GM10248 (cell line): ENCODE data around the gene ABLIM1.

ENCODE experiments used
- CTCF ChIA-PET: fragments of 300-600 bp; sonication (Branson Sonifier 250); formaldehyde crosslinking; extraction: SDS; loops from one replicate; lab custom pipeline; 2021; ENCODE audit warnings: antibody characterized with exemption; lab: Yijun Ruan, JAX
- POLR2A ChIA-PET: fragments of 350-650 bp; sonication (Branson Sonifier 250); formaldehyde crosslinking; extraction: SDS; loops from one replicate; lab custom pipeline; 2020; ENCODE audit warnings: antibody characterized with exemption; lab: Yijun Ruan, JAX
- DNase-seq: peaks from one replicate; pipeline ENCODE4 v3.0.0; 2012; ENCODE audit errors: extremely low spot score
- TF ChIP-seq, protein P1 (sequence below): IDR thresholded peaks from 2 replicates; pipeline ENCODE4 v1.5.1; 2012; ENCODE audit warnings: mild to moderate bottlenecking, low read depth; ENCODE audit errors: extremely low read depth, missing control alignments, control extremely low read depth

Gene ABLIM1

DNA sequence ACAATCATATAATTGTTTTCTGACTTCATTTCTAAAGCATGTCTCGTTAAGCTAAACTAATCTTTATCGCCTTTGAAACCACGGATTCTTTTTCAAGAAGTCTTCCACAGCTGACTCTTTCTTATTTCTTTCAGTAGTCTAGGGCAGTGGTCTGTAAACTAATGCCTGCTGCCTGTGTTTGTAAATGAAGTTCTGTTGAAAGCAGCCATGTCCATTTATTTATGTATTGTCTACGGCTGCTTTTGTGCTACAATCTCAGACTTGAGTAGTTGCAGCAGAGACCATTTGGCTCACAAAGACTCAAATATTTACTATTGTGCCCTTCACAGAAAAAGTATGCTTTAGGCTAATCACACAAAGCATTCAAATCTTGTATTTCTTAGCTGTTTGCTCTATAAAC is 20.3 kb upstream of the ABLIM1 start:
- no peak for DNase-seq
- TF ChIP-seq, protein P1, sequence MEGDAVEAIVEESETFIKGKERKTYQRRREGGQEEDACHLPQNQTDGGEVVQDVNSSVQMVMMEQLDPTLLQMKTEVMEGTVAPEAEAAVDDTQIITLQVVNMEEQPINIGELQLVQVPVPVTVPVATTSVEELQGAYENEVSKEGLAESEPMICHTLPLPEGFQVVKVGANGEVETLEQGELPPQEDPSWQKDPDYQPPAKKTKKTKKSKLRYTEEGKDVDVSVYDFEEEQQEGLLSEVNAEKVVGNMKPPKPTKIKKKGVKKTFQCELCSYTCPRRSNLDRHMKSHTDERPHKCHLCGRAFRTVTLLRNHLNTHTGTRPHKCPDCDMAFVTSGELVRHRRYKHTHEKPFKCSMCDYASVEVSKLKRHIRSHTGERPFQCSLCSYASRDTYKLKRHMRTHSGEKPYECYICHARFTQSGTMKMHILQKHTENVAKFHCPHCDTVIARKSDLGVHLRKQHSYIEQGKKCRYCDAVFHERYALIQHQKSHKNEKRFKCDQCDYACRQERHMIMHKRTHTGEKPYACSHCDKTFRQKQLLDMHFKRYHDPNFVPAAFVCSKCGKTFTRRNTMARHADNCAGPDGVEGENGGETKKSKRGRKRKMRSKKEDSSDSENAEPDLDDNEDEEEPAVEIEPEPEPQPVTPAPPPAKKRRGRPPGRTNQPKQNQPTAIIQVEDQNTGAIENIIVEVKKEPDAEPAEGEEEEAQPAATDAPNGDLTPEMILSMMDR: no peak
- ChIA-PET CTCF (interaction anchor here (0.8 to 1.7 kb wide), 2 partner anchors 10 to 20 kb away, joined by 3 to 4 read pairs; no protein-coding TSS in a partner anchor), POLR2A (no interaction called here)

DNA sequence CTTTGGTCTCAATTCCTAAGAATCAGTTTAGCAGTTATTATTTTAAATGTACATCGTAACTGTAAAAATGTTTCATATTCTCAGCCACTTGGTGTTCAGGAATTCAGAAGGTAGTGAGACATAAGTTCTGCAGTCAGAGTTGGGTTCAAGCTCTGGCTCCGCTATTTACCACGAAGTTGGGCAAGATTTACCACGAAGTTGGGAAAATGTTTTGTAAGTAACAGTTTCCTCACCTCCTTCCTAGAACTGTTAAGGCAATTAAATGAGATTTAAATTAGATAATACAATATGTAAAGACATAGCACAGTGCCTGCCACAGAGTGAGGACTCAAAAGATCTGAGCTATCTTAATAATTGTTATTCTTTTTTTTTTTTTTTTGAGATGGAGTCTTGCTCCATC is 16.3 kb upstream of the ABLIM1 start:
- ChIA-PET CTCF (interaction anchor here (0.9 kb wide), 1 partner anchor 20 kb away, joined by 3 read pairs; no protein-coding TSS in a partner anchor), POLR2A (no interaction called here)
- DNase-seq: no peak
- TF ChIP-seq, protein P1: no peak

DNA sequence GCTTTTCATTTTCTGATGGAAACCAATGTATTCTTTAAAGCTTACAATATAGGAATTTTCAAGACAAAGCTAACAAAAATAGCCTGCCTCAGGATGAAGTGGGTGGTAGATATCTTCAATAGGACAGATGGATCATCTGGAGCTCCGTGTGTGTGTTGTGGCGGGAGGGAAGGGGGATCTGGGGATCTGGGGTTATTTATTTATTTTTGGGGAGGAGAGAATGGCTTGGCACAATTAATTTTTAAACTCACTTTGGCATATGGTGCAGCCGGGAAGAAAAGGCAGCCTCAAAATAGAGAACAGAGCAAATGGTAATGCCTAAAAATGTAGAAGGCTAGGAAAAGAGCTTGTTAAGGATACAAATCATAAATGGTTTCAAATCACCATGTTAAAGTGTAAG is 11.6 kb upstream of the ABLIM1 start:
- ChIA-PET POLR2A (no interaction called here), CTCF (interaction anchor here (1.8 kb wide), 1 partner anchor 12 kb away, joined by 3 read pairs; no protein-coding TSS in a partner anchor)
- TF ChIP-seq, protein P1: no peak
- DNase-seq: no peak

DNA sequence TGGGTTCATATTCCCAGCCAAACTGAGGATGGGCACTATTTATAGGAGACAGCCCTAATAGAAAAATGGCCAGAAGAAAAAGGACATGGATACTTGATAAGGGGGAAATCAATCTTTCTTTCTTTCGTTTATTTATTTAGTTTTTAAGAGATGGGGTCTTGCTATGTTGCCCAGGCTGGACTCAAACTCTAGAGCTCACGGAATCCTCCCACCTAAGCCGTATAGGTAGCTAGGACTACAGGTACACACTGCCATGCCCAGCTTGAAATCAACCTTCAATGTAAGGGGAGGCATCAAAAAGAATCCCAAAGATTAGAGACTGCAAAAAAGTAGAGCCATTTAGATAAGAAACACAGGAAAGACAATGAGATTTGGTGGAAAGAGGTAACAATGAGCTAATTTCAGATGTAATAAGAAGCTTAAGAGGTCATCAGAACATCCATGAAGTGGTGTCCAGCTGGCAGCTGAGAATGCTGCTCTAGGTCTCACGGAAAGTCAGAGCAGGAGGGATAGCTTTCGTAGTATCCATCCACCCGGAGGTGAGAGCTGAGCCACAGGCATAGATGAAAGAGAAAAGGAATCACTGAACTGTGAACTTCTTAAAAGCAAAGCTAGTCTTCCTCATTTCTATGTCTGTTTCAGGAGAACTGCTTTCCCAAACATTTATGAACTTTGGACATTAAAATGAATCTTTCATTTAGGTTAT is 10.5 kb upstream of the ABLIM1 start:
- CTCF ChIA-PET: interaction anchor here (0.9 to 1.8 kb wide), 4 partner anchors 9 to 26 kb away, joined by 3 to 5 read pairs (median 4); no protein-coding TSS in a partner anchor
- POLR2A ChIA-PET: no interaction called here
- no peak for DNase-seq
- TF ChIP-seq, protein P1: no peak

DNA sequence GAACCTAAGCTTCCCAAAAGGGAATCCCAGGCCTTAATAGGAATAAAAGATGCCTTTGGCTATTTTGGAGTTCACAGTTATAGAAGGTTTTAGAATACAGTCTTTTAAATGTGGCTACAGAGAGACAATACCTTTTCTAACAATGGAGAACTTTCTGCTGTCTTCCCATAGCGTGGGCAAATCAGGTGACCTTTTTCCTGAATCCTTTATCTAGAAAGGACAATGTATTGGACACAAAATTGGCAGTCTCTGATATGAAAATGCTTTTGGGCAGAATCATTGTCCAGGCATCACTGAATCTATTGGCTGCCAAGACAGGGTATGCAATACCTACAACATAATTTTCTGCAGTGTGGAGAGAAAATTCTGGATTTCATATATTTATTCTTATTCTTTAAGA is 7.8 kb upstream of the ABLIM1 start:
- CTCF ChIA-PET: no interaction called here
- TF ChIP-seq, protein P1: no peak
- no peak for DNase-seq
- POLR2A ChIA-PET: no interaction called here

DNA sequence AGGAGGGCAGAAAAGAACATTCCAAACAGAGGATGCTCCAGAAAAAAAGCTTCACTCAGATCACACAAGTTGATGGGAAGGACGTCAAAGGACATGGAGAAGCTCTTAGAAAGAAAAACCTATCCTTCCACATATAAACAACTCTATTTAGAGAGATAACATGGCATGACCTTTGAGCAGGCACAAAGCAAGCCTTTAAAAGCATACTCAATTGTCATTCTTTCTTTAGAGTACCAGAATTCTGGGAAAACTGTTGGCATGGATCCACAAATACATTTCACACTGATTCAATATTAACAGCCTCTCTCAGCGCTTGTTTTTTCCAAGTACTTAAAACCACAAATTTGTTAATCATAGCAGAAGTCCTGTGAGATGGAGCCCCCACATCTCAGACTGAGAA is 7.3 kb upstream of the ABLIM1 start:
- ChIA-PET POLR2A (no interaction called here), CTCF (no interaction called here)
- no peak for DNase-seq
- TF ChIP-seq, protein P1: no peak
